ENCODE measurements around the gene PHLDA2. TPM values are rescaled to one million over a fixed set of nuclear protein-coding genes. Genes with fewer than 3 reads are reported as not detected.

The PHLDA2 gene
- total RNA-seq, 1 experiment from 2014 or later, result 309 TPM

Other genes starting within 250 kb of the PHLDA2 start
- gene KCNQ1OT1, start 229.4 kb downstream of the PHLDA2 start, total RNA-seq (2021; ENCODE audit: unreplicated experiment), result 1.1 TPM
- 24.0 TPM for gene CDKN1C, start 43.6 kb downstream of the PHLDA2 start, total RNA-seq (2021; ENCODE audit: unreplicated experiment)
- 144 TPM for gene NAP1L4, start 62.9 kb upstream of the PHLDA2 start, total RNA-seq (2021; ENCODE audit: unreplicated experiment)
- 124 TPM for gene CARS1, start 128.0 kb upstream of the PHLDA2 start, total RNA-seq (2021; ENCODE audit: unreplicated experiment)
- 44.2 TPM for gene OSBPL5, start 235.9 kb upstream of the PHLDA2 start, total RNA-seq (2021; ENCODE audit: unreplicated experiment)